Stimulated activated effector memory CD8-positive, alpha-beta T cell treated with anti-CD3 and anti-CD28 coated beads, Interleukin-12 subunit alpha, Interleukin-12 subunit beta, amount 100 ng/mL, for 72 hours (primary cell): Measurements from ENCODE around the gene FANCG.

ENCODE experiments used
- ATAC-seq: fragments of 150-1000 bp; cut with Tn5 transposase; 2 replicates; pipeline ENCODE4 v1.10.0; 2021
- DNase-seq, 2 donors: peaks; one replicate each; pipeline ENCODE4 v3.0.0; 2021 to 2022; ENCODE audit warnings: low spot score in 2 of 2
- H3K27ac Mint-ChIP-seq: one replicate; pipeline ENCODE4 v1.8.0; 2022; ENCODE audit warnings: mild to moderate bottlenecking, mixed read lengths
- H3K36me3 Mint-ChIP-seq: one replicate; pipeline ENCODE4 v1.8.0; 2022; ENCODE audit warnings: mild to moderate bottlenecking, mixed read lengths
- H3K4me1 Mint-ChIP-seq: one replicate; pipeline ENCODE4 v1.8.0; 2022; ENCODE audit warnings: mixed read lengths
- H3K4me3 Mint-ChIP-seq: one replicate; pipeline ENCODE4 v1.8.0; 2022; ENCODE audit warnings: mild to moderate bottlenecking, mixed read lengths
- H3K9me3 Mint-ChIP-seq: one replicate; pipeline ENCODE4 v1.8.0; 2022; ENCODE audit warnings: mixed read lengths

FANCG gene

DNA sequence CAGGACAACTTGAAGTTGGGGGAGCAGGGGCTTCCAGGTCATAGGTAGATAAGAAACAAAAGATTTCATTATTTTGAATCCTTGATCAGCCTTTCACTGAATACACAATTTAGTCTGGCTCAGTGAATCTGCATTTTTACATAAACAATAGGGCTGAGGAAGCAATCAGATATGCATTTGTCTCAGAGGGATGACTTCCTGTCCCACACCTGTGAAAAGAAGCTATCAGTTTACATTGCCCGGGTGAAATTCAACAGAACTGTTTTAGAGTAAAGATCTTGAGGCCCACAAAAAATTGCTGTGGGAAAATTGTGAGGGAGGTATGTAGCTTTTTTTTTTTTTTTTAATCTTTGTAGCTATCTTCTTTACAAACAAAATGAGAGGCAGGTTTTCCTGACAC lies 51.9 kb downstream of the FANCG start:
- ATAC-seq (no peak), DNase-seq (no peak)
- H3K36me3 Mint-ChIP-seq = peaks cover 10% of the 10 kb centered on the region
- no peak overlapping the region for H3K27ac Mint-ChIP-seq
- peaks cover 8% of the 10 kb centered on the region for H3K4me1 Mint-ChIP-seq
- H3K4me3 Mint-ChIP-seq = no peak overlapping the region
- no peaks in the 10 kb centered on the region for H3K9me3 Mint-ChIP-seq

- Mint-ChIP-seq H3K27ac (no peak overlapping the region), H3K9me3 (no peaks in the 10 kb centered on the region), H3K36me3 (peaks cover 7% of the 10 kb centered on the region), H3K4me1 (peaks cover 8% of the 10 kb centered on the region), H3K4me3 (no peak overlapping the region)
- DNase-seq = no peak
- ATAC-seq = no peak
Observed at GRCh38 chr9:35027374-35027773, 52.4 kb downstream of the FANCG start.

GRCh38 chr9:35026671-35027070 lies 53.1 kb downstream of the FANCG start:
- DNase-seq (no peak), ATAC-seq (no peak)
- no peaks in the 10 kb centered on the region for H3K9me3 Mint-ChIP-seq
- no peak overlapping the region for H3K4me3 Mint-ChIP-seq
- no peak overlapping the region for H3K27ac Mint-ChIP-seq
- H3K36me3 Mint-ChIP-seq = peaks cover 3% of the 10 kb centered on the region
- H3K4me1 Mint-ChIP-seq = peaks cover 8% of the 10 kb centered on the region
